Astrocyte (in vitro differentiated cells and primary cell): ENCODE measurements around the gene ZNF783.

Source experiments
- EZH2 ChIP-seq: IDR thresholded peaks from 2 replicates; pipeline ENCODE4 v1.6.1; 2012; ENCODE audit warnings: mild to moderate bottlenecking, low read length, inconsistent platforms; ENCODE audit not compliant: insufficient read depth
- TF ChIP-seq, protein P1 (sequence below): IDR thresholded peaks from 2 replicates; pipeline ENCODE4 v1.5.1; 2011; ENCODE audit warnings: low read depth, mild to moderate bottlenecking, inconsistent platforms, low read length, moderate library complexity; ENCODE audit not compliant: insufficient read depth

DNA sequence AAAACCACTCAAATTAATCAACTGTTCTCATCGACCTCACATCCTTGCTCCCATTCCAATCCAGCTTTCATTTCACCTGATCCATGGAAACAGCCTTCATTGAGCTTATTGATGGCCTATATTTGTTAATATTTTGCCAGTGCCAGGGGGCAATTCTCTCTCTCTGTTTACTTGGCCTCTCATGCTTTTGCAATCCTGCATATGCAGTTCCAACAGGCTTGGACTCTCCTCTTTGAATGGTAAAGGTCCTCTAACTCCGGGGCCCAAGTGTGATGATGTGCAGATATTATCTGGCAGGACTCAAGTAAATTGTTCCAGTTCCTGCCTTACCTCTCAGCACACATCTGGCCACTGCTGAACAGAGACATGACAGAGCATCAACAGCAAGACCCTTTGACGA, 67.3 kb downstream of the ZNF783 start:
- TF ChIP-seq, protein P1, sequence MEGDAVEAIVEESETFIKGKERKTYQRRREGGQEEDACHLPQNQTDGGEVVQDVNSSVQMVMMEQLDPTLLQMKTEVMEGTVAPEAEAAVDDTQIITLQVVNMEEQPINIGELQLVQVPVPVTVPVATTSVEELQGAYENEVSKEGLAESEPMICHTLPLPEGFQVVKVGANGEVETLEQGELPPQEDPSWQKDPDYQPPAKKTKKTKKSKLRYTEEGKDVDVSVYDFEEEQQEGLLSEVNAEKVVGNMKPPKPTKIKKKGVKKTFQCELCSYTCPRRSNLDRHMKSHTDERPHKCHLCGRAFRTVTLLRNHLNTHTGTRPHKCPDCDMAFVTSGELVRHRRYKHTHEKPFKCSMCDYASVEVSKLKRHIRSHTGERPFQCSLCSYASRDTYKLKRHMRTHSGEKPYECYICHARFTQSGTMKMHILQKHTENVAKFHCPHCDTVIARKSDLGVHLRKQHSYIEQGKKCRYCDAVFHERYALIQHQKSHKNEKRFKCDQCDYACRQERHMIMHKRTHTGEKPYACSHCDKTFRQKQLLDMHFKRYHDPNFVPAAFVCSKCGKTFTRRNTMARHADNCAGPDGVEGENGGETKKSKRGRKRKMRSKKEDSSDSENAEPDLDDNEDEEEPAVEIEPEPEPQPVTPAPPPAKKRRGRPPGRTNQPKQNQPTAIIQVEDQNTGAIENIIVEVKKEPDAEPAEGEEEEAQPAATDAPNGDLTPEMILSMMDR = no peak
- TF ChIP-seq EZH2 = no peak
